Measurements from ENCODE around the gene FAM47C. TPM values are rescaled to one million over a fixed set of nuclear protein-coding genes. Genes with fewer than 3 reads are reported as not detected.

The FAM47C gene
- total and polyA plus RNA-seq, 2 of the 13 experiments (the other 11 are each of a cell fraction or from before 2014, with no cell fraction given), result not detected

GRCh38 chrX:36973575-36973974 is 34.6 kb upstream of the FAM47C start:
- H3K27ac ChIP-seq (ENCODE audit: extremely low read length, insufficient read depth, low read length), result no peak overlapping the region
- H3K79me2 ChIP-seq (ENCODE audit: insufficient read depth, low read length), result no peaks in the 10 kb centered on the region
- no peak overlapping the region for H2AFZ ChIP-seq (ENCODE audit: low read length)
- no TSS peak for BruUV-seq (replicated peaks)
- no peaks in the 10 kb centered on the region for H3K36me3 ChIP-seq (replicated peaks in 1 of 2; ENCODE audit: control insufficient read depth in 1 of 2, insufficient read depth in 2 of 2, low read length in 2 of 2)
- H4K20me1 ChIP-seq (ENCODE audit: insufficient read depth, low read length), result no peaks in the 10 kb centered on the region
- ChIA-PET CTCF (ENCODE audit: low intra/inter-chr PET ratio, low total read pairs) (no interaction called here), POLR2A (no interaction called here)
- H3K27me3 ChIP-seq (ENCODE audit: control insufficient read depth in 1 of 2, insufficient read depth in 2 of 2, low read length in 2 of 2), result no peaks in the 10 kb centered on the region
- no peak for TF ChIP-seq ZNF674 (CRISPR knock-in tag; IDR thresholded peaks at IDR 0.05; ENCODE audit: low read depth)
- no peak for TF ChIP-seq ZFP36 (IDR thresholded peaks at IDR 0.05; ENCODE audit: borderline replicate concordance, low read depth, low read length, partially characterized antibody)
- TF ChIP-seq ISL2 (CRISPR knock-in tag; IDR thresholded peaks at IDR 0.05), result no peak
- no peak for TF ChIP-seq ZSCAN5A (CRISPR knock-in tag; IDR thresholded peaks at IDR 0.05; ENCODE audit: borderline replicate concordance)
- TF ChIP-seq MAFK (conservative IDR thresholded peaks at IDR 0.05 in 1 of 2, IDR thresholded peaks at IDR 0.05 in 1 of 2; ENCODE audit: low read length in 2 of 2), result peak in 1 of 2 experiments; percentile 48; a peak in 2 of 4 replicates
- TF ChIP-seq ATF6 (CRISPR knock-in tag; conservative IDR thresholded peaks at IDR 0.05), result no peak
- no peak for FAIRE-seq
- H3K4me1 ChIP-seq (ENCODE audit: insufficient read depth, low read length), result no peaks in the 10 kb centered on the region
- no peak for DNase-seq (ENCODE audit: low spot score)
- H3K9me3 ChIP-seq (ENCODE audit: low read length), result no peaks in the 10 kb centered on the region
- in situ Hi-C loops (cut with HindIII; ENCODE audit: extremely low pct_ligation_motif_present, low pct_unique_long_range_greater_than_20kb), result no loop called here
- H3K4me2 ChIP-seq (ENCODE audit: low read depth, low read length), result no peak overlapping the region
- no peak overlapping the region for H3K9ac ChIP-seq (ENCODE audit: insufficient read depth, low read depth, low read length)
- no peak for ATAC-seq
- intact Hi-C loops (cut with micrococcal nuclease; ENCODE audit: unreplicated experiment), result no loop called here
- no peak overlapping the region for H3K4me3 ChIP-seq (replicated peaks in 1 of 3; ENCODE audit: insufficient read depth in 1 of 3, low read depth in 2 of 3, low read length in 3 of 3)
